SKM-1 (cell line): ENCODE results near the gene PLCD1.
"Not testable (repeated sequence)": the region's sequence is repeated elsewhere in the genome, so short reads cannot be mapped to it uniquely, and the experiment has no call there.

Experiments used
- DNase-seq: peaks from one replicate; lab custom pipeline; 2025; ENCODE audit not compliant: unreplicated experiment; lab: John Stamatoyannopoulos, UW

Gene PLCD1

GRCh38 chr3:38038447-38038911 lies 9.0 kb upstream of the PLCD1 start:
- no peak for DNase-seq

- no peak for DNase-seq
These were observed 7.5 kb upstream of the PLCD1 start for GRCh38 chr3:38036906-38037305.

GRCh38 chr3:38036286-38036685 lies 6.8 kb upstream of the PLCD1 start:
- no peak for DNase-seq

GRCh38 chr3:38034335-38034734 lies 4.9 kb upstream of the PLCD1 start:
- not testable (repeated sequence) for DNase-seq

GRCh38 chr3:38033586-38033985 lies 4.1 kb upstream of the PLCD1 start:
- DNase-seq: not testable (repeated sequence)

GRCh38 chr3:38032328-38032865 lies 3.0 kb upstream of the PLCD1 start:
- no peak for DNase-seq

- DNase-seq: no peak
These were observed 1.9 kb upstream of the PLCD1 start for GRCh38 chr3:38031022-38031994.

- no peak for DNase-seq
These were observed 932 bp upstream of the PLCD1 start for GRCh38 chr3:38030126-38031021.

- no peak for DNase-seq
These were observed 651 bp downstream of the PLCD1 start for GRCh38 chr3:38028621-38029361.

- no peak for DNase-seq
These were observed 1.7 kb downstream of the PLCD1 start for GRCh38 chr3:38027466-38028465.

- DNase-seq: no peak
These were observed 2.6 kb downstream of the PLCD1 start for GRCh38 chr3:38026856-38027255.

GRCh38 chr3:38022896-38023709 lies 6.3 kb downstream of the PLCD1 start:
- DNase-seq: no peak

GRCh38 chr3:38022301-38022700 lies 7.1 kb downstream of the PLCD1 start:
- no peak for DNase-seq

- no peak for DNase-seq
These were observed 8.2 kb downstream of the PLCD1 start for GRCh38 chr3:38021196-38021595.

- no peak for DNase-seq
These were observed 9.1 kb downstream of the PLCD1 start for GRCh38 chr3:38020342-38020726.

GRCh38 chr3:38019658-38020341 lies 9.6 kb downstream of the PLCD1 start:
- no peak for DNase-seq

- no peak for DNase-seq
These were observed 10.9 kb downstream of the PLCD1 start for GRCh38 chr3:38018296-38019266.
